HepG2 (cell line): ENCODE data around the gene SLC7A6OS. TPM values are rescaled to one million over a fixed set of nuclear protein-coding genes. Genes with fewer than 3 reads are reported as not detected.

Experiments
- BHLHE40 ChIP-seq: IDR thresholded peaks from 2 replicates; pipeline ENCODE4 v1.6.1; 2011; ENCODE audit warnings: low read length, improper control_type of control experiment
- CBFB ChIP-seq: sonication (generic); formaldehyde crosslinking; IDR thresholded peaks from 2 replicates; pipeline ENCODE4 v1.4.0; 2020; ENCODE audit warnings: missing genetic modification reagents
- ETV5 ChIP-seq: IDR thresholded peaks from 2 replicates; pipeline ENCODE4 v1.6.1; 2018; ENCODE audit warnings: missing biosample characterization, missing genetic modification reagents, inconsistent platforms, borderline replicate concordance
- KAT8 ChIP-seq: IDR thresholded peaks from 2 replicates; pipeline ENCODE4 v1.6.1; 2016; ENCODE audit warnings: missing genetic modification reagents, missing compliant biosample characterization
- NBN ChIP-seq: fragments of 450-650 bp; conservative IDR thresholded peaks from 2 replicates; pipeline ENCODE4 v1.6.1; 2017
- NCOA1 ChIP-seq: sonication (generic); formaldehyde crosslinking; IDR thresholded peaks from 2 replicates; pipeline ENCODE4 v1.9.0; 2021; ENCODE audit warnings: missing genetic modification reagents
- NCOA2 ChIP-seq: sonication (generic); formaldehyde crosslinking; IDR thresholded peaks from 2 replicates; pipeline ENCODE4 v1.8.0; 2022; ENCODE audit warnings: inconsistent platforms
- PAX8 ChIP-seq: sonication (generic); formaldehyde crosslinking; IDR thresholded peaks from 2 replicates; pipeline ENCODE4 v1.8.0; 2022; ENCODE audit warnings: mild to moderate bottlenecking, missing genetic modification reagents, borderline replicate concordance
- PRDM10 ChIP-seq: sonication (generic); formaldehyde crosslinking; IDR thresholded peaks from 2 replicates; pipeline ENCODE4 v1.4.0; 2020; ENCODE audit warnings: low read depth, missing genetic modification reagents
- REST ChIP-seq, 2 experiments: IDR thresholded peaks; 2 replicates each; pipeline ENCODE4 v1.6.1; 2011 to 2012; ENCODE audit warnings: low read length in 2 of 2, borderline replicate concordance in 1 of 2, low read depth in 1 of 2, mild to moderate bottlenecking in 1 of 2, moderate library complexity in 1 of 2
- ZFP36L1 ChIP-seq: sonication (generic); formaldehyde crosslinking; IDR thresholded peaks from 2 replicates; pipeline ENCODE4 v1.8.0; 2022; ENCODE audit warnings: mild to moderate bottlenecking, missing genetic modification reagents, moderate library complexity
- ZMYM4 ChIP-seq: sonication (generic); formaldehyde crosslinking; IDR thresholded peaks from 2 replicates; pipeline ENCODE4 v1.8.1; 2023; ENCODE audit warnings: mild to moderate bottlenecking, missing genetic modification reagents
- ZNF362 ChIP-seq: sonication (generic); formaldehyde crosslinking; IDR thresholded peaks from 2 replicates; pipeline ENCODE4 v1.4.0; 2020; ENCODE audit warnings: missing genetic modification reagents, mild to moderate bottlenecking, borderline replicate concordance
- ZNF792 ChIP-seq: IDR thresholded peaks from 2 replicates; pipeline ENCODE4 v1.6.1; 2016
- polyA plus RNA-seq, 8 experiments: library from polyadenylated mRNA; depleted of rRNA in 3 of 8; stranded (reverse) in 7 of 8; unstranded in 1 of 8; fragments of >200 nt; fragmentation: Illumina TruSeq in 4 of 8; extraction: Trizol in 4 of 8; gene quantifications; 2 replicates each; pipeline versions ENCODE4 v1.2.1 to v1.2.3, GENCODE V29; 2011 to 2016; ENCODE audit warnings: low read depth in 4 of 8, missing spikeins in 1 of 8, mixed read lengths in 1 of 8; ENCODE audit not compliant: insufficient read depth in 1 of 8
- total RNA-seq, 5 experiments: library from RNA; depleted of rRNA; stranded (reverse); fragments of >200 nt; fragmentation: Illumina TruSeq; extraction: Trizol; gene quantifications; 2 replicates each; pipeline ENCODE4 v1.2.3, GENCODE V29; 2016; ENCODE audit warnings: low read depth in 1 of 5
- TF ChIP-seq, protein P1 (sequence below): sonication (generic); formaldehyde crosslinking; IDR thresholded peaks from 2 replicates; pipeline ENCODE4 v1.4.0; 2020; ENCODE audit warnings: mild to moderate bottlenecking, missing genetic modification reagents
- TF ChIP-seq, protein P2 (sequence below): sonication (generic); formaldehyde crosslinking; IDR thresholded peaks from 2 replicates; pipeline ENCODE4 v1.4.0; 2020; ENCODE audit warnings: missing genetic modification reagents
- TF ChIP-seq, protein P3 (sequence below): IDR thresholded peaks from 2 replicates; pipeline ENCODE4 v1.6.1; 2016; ENCODE audit warnings: missing compliant biosample characterization, missing genetic modification reagents, borderline replicate concordance

The SLC7A6OS gene
- total and polyA plus RNA-seq, 2 of the 13 experiments (the other 11 are each of a cell fraction or from before 2014, with no cell fraction given): 11.2 to 21.5 TPM

GRCh38 chr16:68281368-68282063 lies 29.2 kb downstream of the SLC7A6OS start (continued):
- TF ChIP-seq PRDM10 (CRISPR knock-in tag) (peak; percentile 61; the same call in 1 of the 2 replicates), ZMYM4 (CRISPR knock-in tag) (peak; percentile 85), NCOA1 (no peak), PAX8 (CRISPR knock-in tag) (no peak), ETV5 (CRISPR knock-in tag) (peak; percentile 88; the same call in 1 of the 2 replicates), NCOA2 (CRISPR knock-in tag) (peak; percentile 97), ZNF362 (peak; percentile 78; the same call in 1 of the 2 replicates), REST (IDR thresholded peaks at IDR 0.05; ENCODE audit: borderline replicate concordance in 1 of 2, low read depth in 1 of 2, low read length in 2 of 2) (peak in 1 of 2 experiments; percentile 52; a peak in 1 of 4 replicates), KAT8 (CRISPR knock-in tag) (peak; percentile 75), CBFB (CRISPR knock-in tag) (peak; percentile 77; the same call in 1 of the 2 replicates), NBN (no peak), ZFP36L1 (CRISPR knock-in tag) (no peak), BHLHE40 (peak; percentile 81), ZNF792 (CRISPR knock-in tag) (peak; percentile 63; the same call in 1 of the 2 replicates)
- TF ChIP-seq, protein P1, sequence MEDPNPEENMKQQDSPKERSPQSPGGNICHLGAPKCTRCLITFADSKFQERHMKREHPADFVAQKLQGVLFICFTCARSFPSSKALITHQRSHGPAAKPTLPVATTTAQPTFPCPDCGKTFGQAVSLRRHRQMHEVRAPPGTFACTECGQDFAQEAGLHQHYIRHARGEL (CRISPR knock-in tag): 0 out of 2 replicates have a peak, but pooled peaks have one; percentile 53
- TF ChIP-seq, protein P2, sequence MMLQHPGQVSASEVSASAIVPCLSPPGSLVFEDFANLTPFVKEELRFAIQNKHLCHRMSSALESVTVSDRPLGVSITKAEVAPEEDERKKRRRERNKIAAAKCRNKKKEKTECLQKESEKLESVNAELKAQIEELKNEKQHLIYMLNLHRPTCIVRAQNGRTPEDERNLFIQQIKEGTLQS (CRISPR knock-in tag): peak; percentile 84
- TF ChIP-seq, protein P3, sequence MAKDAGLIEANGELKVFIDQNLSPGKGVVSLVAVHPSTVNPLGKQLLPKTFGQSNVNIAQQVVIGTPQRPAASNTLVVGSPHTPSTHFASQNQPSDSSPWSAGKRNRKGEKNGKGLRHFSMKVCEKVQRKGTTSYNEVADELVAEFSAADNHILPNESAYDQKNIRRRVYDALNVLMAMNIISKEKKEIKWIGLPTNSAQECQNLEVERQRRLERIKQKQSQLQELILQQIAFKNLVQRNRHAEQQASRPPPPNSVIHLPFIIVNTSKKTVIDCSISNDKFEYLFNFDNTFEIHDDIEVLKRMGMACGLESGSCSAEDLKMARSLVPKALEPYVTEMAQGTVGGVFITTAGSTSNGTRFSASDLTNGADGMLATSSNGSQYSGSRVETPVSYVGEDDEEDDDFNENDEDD: peak; percentile 40; the same call in 1 of the 2 replicates
